GM10847 (cell line): ENCODE results near the gene RNU1-2.

ENCODE experiments used
- POLR2A ChIP-seq: IDR thresholded peaks from 2 replicates; pipeline ENCODE4 v1.6.1; 2011; ENCODE audit not compliant: insufficient read length; ENCODE audit errors: extremely low read depth

Gene RNU1-2

DNA sequence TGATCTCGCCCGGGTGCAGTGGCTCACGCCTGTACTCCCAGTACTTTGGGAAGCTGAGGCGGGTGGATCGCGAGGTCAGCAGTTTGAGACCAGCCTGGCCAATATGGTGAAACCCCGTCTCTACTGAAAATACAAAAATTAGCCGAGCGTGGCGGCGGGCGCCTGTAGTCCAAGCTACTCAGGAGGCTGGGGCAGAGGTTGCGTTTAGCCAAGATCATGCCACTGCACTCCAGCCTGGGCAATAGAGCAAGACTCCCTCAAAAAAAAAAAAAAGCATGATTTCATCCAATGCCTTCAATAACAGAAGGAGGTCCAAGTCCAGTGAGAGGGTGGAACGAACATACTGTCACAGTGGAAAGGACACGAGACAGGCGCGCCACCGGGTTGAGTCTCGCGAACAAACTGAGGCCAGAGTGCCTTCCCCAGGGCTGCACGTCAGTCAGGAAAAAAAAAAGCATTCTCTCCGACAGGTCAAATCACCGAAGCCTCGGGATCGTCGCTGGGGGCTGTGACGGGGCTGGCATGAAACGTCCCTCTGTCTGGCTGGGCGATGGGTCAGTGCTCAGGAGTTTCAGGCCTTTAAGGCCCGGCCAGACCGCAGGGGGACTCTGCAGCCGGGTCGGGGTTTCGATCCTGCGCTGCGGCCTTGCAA is 17.5 kb downstream of the RNU1-2 start:
- TF ChIP-seq POLR2A = no peak

DNA sequence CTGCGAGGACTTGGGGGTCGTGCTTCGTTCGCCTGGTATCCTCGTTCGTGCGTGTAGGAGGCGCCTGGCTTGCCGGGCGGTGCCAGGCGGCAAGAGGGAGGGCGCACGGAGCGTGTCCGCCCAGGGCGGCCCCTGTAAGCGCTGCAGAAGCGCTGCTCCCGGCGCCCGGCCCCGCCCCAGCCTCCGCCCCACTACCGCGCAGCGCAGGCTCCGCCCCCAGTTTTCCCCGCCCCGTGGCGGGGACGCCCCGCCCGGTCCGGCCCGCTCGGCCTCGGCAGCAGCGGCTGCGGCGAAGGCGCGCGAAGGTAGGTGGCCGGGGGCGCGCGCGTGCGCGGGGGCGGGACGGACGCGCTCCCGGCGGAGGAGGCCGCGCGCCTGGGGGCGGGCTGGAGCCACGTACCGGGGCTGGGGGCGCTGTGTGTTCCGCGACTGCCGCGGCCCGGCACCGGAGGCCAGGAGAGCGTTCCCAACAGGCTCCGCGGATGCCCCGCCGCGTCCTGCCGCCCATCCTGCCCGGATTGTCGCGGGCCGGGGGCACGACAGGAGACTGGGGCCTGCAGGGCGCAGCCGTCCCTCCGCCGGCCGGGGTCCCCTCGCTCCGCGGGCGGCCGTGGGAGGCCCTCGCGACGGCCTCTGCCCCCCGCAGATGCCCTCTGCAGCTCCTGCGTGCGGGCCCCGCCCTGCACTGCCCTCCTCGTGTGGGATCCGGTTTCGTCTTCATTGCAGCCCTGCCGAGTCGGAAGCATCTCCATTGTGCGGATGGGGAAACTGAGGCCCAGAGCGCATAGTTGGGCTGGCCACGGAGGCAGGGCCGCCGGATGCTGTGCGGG is 18.3 kb downstream of the RNU1-2 start:
- no peak for TF ChIP-seq POLR2A

DNA sequence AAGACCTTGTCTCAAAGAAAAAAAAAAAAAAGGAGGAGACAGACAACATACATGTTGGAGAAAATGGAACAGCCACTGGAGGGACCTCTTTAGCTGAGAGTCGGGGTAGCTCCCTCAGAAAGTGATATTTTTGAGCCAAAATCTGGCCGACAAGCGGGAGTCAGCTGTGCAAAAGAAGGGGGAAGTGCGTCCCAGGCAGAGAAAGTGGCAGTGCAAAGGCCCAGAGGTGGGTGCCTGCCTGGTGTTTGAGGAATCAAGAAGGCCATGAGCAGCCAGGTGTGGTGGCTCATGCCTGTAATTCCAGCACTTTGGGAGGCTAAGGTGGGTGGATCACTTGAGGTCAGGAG is 19.8 kb downstream of the RNU1-2 start:
- TF ChIP-seq POLR2A = no peak

DNA sequence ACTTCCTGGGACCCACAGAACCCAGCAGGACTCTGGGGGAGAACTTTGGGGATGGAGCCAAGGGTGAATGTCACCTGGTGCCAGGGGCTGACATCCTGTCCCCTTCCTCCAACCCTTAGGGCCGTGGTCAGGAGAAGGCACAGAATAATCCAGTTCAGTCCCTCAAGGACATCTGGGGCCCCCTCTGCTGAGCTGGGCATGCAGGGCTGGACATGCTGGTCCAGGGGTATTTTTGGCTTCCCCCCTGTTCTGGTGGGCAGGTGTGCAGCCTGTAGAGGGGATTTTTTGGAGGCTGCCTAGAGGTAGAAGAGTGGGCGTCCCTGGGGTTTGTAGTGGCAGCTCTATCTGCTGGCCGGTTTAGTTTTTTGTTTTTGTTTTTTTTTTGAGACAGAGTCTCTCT is 22.6 kb downstream of the RNU1-2 start:
- no peak for TF ChIP-seq POLR2A

DNA sequence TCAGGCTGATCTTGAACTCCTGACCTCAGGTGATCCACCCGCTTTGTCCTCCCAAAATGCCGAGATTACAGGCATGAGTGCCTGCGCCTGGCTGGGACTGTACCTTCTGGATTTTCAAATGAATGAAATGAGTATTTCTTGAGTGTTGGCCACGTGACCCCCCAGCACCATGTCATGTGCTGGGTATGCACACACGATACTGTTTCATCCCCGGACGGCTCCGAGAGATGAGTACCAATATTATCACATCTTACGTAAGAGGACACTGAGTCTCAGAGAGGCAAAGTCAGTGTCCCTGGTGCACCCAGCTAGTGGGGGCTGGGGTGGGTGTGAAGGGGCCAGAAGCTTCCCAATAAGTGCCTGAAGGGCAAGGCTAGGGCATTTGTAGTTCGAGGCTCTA is 25.2 kb downstream of the RNU1-2 start:
- no peak for TF ChIP-seq POLR2A

DNA sequence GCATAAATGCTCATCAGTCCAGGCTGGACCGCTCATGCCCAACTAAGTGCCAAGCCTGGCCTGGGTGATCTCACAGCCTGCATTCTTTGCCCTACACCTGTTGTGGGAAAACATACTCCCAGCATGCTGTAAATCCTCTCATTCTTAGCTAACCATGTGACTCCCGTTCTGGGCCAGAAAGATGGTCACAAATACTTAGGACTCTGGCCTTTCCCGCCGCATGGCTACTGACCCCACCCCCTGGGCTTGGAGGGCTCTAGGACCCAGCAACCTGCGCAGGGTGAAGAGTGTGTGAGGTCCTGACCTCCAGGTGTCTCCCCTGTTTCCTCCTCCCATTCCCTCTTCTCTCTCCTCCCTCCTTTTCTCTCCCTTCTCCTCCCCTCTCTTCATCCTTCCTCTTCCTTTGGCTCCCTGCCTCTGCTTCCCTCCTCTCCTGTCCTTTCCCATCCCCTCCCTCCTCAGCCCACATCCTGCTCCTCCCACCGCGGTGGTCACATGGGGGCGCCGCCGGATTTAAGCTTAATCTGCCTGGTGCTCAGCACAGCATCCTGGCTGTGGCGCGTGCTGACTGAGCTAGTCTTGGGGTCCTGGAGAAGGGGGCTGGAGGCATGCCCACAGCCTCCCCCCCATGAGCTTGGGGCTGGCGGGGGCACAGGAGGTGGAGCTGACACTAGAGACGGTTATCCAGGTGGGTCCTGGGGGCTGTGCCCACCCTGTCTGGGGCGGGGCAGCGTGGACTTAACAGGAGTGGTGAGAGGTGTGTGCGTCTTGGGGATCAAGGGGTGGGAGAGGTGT is 25.8 kb downstream of the RNU1-2 start, which contains the start of gene CROCC:
CROCC (plus strand) TSS at position 541 of the 795 bp plus-strand sequence; CDS start at position 629, 88 bp downstream.
- TF ChIP-seq POLR2A = no peak

DNA sequence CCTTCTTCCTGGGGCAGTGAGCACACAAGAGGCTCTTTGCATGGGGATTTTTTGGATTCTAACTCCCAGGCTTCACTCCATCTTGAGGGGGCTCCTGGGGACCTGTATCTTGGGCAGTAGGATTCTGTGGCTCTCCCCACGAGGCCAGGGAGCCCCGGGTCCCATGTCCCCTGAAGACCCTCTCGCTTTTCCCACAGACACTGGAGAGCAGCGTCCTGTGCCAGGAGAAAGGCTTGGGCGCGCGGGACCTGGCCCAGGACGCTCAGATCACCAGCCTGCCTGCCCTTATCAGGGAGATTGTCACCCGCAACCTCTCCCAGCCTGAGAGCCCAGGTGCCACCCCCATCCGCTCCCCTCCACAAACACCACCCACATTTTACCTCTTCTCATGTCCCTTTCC is 26.7 kb downstream of the RNU1-2 start:
- no peak for TF ChIP-seq POLR2A

DNA sequence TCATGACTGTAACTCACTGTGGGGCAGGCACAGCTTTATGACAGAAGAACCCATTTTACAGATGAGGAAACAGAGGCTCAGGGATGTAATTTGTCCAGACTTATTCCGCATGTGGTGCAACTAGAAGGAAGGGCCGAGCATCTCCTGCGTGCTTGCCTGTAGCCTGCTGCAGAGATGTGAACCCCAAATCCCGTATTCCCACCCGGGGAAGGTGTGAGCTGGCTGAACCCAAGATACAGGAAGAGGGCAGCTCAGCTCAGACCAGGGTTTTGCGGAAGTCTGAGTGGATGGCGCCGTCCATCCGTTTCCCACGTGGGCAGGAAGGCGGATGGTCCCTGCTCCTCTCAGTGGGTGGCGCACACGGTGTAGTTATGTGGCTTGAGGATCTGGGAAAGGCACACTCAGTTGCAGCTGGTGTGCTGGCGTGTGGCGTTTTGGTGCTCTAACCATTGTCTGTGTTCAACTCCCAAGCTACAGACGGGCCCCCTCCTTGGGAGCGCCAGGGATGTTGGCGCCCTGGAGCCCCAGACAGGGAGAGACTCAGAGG is 27.2 kb downstream of the RNU1-2 start:
- no peak for TF ChIP-seq POLR2A

DNA sequence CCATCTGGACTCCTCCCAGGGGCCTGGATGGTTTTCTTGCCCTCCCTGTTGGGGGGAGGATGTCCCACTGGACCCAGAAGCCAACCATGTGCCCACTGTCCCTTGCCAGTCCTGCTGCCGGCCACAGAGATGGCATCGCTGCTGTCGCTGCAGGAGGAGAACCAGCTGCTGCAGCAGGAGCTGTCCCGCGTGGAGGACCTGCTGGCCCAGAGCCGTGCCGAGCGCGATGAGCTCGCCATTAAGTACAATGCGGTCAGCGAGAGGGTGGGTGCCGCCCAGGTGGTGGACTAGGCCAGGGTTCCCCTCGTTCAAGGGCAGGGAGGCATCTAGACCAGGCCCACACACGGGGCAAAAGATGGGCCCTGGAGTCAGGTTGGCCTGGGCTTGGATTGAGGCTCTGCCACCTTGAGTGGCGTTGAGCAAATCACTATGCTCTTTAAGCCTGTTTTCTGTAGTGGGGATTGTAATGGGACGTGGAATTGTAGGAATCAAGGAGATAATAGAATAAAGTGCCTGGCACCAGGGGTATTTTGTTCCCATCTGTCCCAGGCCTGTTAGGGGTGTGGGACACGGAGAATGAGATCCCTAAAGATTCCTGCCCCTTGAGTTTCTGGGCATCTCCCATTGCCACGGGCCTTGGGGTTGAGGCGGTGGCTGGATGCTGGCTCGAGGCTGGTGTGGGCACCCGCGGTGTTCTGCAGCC is 28.6 kb downstream of the RNU1-2 start:
- no peak for TF ChIP-seq POLR2A

DNA sequence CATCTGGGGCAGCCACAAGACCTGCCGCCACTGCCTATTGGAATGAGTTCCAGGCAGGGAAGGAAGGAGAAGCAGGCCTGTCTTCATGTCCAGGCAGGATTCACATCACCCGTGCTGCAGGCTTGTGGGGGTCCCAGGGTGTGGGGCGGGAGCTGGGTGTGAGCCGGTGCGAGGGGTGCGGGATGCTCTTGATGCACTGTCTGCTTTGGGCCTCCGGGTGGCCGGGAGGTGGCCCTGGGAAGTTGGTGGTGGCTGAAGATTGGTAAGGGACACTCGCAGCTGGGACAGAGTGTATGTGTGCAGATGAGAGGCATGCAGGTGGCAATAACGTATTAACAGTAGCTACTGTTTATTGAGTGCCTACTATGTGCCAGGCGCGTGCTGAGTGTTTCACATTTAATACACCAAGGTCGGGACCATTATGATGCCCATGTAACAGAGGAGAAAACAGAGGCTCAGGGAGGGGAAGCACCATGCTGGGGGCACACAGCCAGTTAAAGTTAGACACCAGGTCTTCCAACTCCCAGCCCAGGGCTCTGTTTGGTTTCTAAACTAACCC is 29.2 kb downstream of the RNU1-2 start:
- TF ChIP-seq POLR2A = no peak

DNA sequence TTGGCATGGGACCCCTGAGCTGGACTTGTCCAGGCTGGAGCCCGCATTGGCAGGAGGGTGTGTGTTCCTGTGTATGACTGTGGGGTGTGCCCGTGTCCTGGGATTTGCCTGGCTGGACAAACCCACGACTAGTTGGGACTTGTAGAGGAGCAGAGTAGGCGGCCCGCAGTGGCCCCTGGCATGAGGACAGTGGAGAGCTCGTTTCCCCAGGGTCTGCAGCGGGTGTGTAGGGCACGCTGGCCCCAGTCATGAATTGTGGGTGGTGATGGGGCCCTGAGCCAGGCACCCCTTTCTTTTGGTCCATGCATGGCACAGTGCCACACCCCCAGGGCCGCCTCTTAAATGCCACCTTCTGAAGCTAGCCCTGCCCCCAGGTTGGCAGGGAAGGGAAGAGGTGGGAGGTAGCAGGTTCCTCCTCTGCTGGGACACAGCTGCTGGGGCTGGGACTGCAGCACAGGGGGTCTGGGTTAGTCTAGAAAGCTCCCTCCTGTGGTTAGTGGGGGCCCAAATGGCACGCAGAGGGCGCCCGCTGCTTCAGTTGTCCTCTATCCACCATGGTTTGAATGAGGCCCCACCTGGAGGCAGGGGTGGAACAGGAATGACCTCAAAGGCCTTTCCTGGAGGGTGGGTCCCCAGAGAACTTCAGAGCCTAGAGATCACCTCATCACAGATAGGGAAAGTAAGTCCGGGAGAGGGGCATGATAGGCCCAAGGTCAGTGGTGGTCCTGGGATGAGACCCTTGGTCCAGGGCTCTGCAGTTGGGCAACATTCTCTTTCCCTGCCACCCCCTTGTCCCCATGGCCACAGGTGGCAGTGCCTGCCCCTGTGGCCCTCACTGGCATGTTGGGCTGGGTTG is 30.1 kb downstream of the RNU1-2 start:
- TF ChIP-seq POLR2A = no peak

DNA sequence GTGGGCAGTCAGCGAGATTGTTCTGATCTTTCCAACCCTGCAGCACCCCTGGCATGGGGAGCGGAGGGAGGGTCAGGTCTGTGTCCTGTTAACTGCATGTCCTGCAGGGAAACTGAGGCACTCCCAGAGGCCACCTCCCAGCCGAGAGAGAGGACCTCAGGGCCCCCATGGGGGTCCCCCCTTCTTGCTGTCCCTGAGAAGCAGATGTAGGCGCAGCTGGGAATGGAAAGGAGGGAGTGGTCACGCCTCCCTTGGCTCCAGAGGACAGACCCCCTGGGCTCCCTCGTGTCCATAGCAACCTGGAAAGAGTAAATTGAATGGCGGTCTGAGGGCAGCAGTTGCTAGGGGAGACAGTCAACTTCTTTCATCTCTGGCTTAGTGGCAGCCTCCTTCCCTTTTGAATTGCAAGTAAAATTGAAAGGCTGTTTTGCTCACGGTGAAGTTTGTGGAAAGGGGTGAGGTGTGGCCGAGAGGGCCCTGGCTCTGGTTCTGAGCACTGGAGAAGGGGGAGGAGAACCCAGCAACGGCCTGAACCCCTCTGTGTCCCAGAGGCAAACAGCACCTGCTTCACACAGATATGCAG is 30.8 kb downstream of the RNU1-2 start:
- no peak for TF ChIP-seq POLR2A

DNA sequence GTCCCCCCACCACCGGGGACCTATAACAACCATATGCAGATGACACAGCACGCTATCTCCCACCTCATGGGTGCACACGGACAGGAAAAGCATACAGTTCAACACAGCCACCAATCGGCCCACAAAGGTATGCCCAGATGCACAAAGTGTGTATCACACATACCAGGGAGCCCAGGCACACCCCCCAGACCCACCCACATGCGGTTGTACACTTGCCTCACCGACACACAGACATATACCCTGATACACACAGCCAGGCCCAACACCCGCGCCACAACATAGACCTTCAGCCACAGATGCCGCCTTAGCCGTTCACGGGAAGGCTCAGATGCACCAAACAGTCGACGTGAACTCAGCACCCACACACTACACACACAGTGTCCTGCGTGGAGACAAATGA is 31.5 kb downstream of the RNU1-2 start:
- no peak for TF ChIP-seq POLR2A

DNA sequence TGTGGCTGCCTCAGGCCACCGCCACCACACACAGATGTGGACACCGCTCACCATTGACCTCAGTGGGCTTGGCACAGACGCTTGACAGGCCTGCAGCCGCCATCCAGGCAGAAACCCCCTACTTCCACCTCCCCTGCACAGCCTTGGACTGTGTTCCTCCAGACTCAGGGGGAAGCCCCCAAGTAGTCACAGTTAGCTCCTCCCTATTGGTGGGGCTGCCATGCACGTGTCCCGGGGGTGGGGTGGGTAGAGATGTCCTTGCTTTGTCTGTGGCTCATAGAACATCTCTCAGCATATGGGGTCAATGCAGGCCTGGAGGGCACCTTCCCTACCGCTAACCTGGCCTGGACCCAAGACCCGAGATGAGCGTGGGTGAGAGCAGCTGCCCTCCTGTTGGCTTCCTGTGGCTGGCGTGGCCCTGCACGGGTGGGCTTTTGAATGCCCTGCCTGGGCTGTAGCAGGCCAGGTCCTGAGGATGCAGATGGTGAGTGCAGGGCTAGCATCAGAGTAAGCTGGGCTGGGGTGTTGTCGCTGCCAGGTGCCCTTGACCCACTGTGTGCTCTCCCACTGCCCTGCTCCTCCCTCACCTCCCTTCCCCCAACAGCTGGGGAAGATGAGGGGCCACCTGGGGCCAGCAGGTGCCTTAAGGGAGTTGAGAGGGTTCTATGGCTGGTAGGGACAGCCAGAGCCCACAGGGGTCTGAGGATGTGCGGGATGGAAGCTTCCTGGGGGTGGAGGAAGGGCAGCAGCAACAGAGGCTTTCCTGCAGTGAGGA is 32.1 kb downstream of the RNU1-2 start:
- TF ChIP-seq POLR2A = no peak
